ENCODE data around the gene RAB43.

RAB43 gene

DNA sequence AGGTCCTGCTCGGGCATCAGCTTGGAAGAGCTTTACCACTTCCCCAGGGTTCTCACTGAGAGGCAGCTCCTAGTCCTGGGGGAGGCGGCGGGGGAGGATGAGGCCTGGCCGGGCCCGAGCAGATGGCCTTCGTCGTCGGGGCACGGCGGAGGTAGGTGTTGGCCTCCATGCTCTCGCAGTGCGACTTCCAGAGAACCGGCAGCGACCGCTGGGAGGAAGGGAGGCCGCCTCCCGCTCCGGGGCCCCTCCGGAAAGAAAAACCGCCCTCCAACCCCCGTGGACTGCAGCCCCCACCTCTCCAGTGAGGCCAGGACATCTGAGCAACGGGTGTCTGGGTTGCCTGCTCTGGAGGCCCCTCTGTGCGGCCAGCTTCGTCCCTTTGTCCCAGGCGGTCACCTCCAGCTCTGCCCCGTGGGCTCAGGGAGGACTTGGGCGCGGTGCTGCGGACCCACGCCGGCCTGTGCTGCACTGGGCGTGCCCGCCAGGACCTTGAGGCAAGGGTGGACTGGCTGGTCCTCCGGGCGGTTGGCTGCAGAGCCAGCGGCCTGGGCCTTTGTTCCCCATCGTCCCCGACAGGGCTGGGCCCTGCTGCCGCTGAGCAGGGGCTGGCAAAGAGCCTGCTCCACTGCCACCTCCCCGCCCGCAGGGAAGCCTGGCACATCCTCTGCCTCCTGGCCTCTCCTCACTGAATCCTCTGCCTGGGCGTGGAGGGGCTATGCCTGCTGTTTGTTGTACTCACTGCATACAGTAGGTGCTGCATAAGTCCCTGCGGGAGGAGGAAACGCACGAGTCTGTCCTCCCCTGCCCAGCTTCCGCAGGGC, 74.7 kb downstream of the RAB43 start:
- no peak overlapping the region for H3K4me3 ChIP-seq (ENCODE audit: low read length)
- no peak for DNase-seq (ENCODE audit: low read depth, low spot score)

DNA sequence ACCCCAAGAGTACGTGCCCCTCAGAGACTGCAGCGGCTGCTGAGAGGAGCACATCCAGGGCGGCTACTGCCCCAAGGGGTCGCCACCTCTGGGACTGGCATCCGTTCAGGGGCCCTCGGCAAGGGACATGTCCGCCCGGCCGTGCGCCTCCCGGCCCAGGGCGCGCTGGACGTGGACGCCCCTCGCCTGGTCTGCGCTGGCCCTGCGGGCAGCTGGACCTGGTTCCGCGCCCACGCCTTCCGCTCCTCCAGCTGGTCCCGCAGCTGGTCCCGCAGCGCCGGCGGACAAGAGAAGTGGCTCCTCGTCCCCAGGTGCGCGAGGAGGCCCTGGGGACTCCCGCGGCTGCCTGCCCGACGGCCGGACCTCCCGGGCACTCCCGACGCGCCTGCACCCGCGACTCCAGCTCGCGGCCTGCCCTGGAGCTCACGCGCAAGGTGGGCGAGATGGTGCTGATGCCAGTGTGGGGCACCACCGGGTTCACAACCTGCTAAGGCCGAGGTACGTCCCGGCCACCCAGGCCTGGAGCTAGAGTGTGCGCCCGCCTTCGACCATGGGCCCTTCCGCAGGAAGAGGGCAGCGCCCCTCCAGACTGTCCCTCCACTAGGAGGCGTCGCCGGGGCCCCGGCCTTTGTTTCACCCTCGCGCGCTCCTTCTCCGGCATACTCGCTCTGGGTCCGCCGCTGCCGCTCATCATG, 75.4 kb downstream of the RAB43 start:
- H3K4me3 ChIP-seq (ENCODE audit: low read length), result no peak overlapping the region
- DNase-seq (ENCODE audit: low read depth, low spot score), result no peak

DNA sequence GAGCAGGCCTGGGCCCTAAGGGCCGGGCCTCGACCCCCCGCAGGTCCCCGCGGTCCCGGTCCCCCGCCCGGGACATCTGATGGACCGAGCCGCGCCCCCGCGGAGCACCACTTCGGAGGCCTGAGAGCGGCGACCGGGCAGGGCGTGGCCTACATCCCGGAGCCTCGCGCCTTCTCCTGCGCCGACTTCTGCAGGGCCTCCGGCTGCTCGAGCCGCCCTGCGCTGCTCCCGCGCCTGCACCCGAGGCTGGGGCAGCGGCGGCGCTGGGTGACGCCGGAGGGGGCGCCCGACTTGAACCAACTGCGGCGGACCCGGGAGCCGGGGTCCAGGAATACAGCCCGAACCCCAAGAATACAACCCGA, 75.9 kb downstream of the RAB43 start:
- H3K4me3 ChIP-seq (ENCODE audit: low read length), result no peak overlapping the region
- no peak for DNase-seq (ENCODE audit: low read depth, low spot score)

- H3K4me3 ChIP-seq (ENCODE audit: low read length), result no peak overlapping the region
- DNase-seq (ENCODE audit: low read depth, low spot score), result no peak
Observed at GRCh38 chr3:129040579-129041300, 80.9 kb downstream of the RAB43 start.

DNA sequence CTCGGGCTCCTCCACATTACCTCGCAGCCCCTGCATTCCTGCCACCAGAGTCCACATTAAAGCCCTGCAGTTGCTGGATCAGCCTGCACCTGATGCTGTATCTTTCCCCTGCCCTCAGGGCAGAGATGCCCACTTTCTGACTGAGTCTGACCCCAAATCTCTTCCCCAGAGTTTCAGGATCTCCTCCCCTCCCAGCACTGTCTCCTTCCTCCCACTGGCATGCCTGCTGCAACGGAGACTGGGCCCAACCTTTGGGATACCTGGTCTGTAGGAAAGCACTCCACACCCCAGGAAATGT, 81.6 kb downstream of the RAB43 start:
- no peak overlapping the region for H3K4me3 ChIP-seq (ENCODE audit: low read length)
- no peak for DNase-seq (ENCODE audit: low read depth, low spot score)

DNA sequence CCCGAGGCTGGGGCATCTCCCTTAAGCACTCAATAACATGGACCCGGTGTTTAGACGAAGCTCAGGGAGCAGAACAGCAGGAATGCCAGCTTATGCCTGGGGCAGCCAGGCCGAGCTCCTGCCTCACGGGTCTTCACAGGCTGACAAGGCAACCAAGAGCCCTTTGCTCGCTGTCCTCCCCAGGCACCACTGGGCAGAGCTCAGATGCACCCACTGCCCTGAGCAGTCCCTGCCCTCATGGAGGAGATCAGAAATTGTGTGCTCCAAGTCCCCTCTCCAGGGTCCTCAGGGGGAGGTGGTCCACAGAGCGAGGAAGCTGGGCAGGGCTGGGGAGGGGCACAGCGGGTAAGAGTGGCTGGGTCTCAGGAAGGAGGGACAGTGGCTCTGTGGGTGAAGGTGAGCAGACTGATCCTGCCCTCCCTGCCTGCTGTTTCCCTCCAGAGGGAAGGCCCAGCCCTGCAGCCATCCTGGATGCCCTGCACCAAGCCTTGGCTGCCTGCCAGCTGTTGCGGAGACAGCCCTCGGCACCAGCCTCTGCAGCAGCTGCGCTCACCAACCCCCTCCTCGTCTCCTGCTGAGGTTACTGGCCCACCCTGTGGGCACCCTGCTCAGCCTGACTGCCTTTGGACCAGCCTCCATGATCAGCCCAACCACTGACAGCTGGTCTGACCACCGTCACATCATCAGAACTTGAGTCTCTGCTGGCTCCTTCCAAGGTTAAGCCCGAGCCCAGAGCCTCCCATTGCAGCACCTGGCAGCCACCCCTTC, 82.1 kb downstream of the RAB43 start:
- peak; percentile 62 for DNase-seq (ENCODE audit: low read depth, low spot score)

DNA sequence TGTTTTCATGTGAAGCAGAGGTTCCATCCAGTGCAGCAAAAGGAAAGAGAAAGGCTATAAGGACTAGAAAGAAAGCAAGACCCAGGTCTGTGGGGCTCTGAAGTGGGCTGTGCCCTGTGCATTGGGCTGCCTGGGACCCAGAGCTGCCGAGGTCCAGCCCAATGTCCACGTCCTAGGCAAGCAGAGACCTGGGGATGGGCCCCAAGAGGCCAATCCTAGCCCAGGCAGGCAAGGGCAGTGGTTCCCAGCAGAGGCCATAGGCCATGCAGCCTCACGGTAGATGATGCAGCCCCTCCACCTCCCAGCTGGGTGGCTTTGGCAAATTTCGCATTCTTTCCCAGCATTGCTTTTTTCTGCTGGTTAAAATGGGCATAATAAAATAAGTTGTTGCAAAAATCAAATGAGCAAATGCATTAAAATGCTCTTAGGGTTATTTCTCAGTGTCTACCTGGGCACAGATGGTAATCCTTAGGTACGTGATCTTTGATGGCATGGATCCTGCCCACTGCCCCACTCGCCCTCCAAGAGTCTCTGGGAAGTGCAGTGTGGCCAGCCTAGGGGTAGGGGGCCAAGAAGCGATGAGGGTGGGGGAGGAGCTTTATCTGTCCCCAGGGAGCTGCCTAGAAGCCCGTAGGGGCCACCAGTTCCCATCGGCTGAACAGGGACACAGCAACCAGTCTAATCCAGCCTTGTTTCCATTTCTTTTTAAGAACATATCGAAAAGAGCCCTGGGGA, 83.3 kb downstream of the RAB43 start:
- no peak overlapping the region for H3K4me3 ChIP-seq (ENCODE audit: low read length)
- DNase-seq (ENCODE audit: low read depth, low spot score), result no peak

More for the DNA sequence above, 82.1 kb downstream of the RAB43 start:
- H3K4me3 ChIP-seq (ENCODE audit: low read length), result no peak overlapping the region

Data from Jurkat, Clone E6-1 (cell line).